HEK293 (cell line): ENCODE measurements around the gene GEMIN7.

Experiments used
- ELK4 ChIP-seq: IDR thresholded peaks from 2 replicates; pipeline ENCODE4 v1.6.1; 2011; ENCODE audit warnings: mild to moderate bottlenecking, low read depth, low read length, borderline replicate concordance
- HIC1 ChIP-seq: fragments of 450-650 bp; formaldehyde crosslinking; IDR thresholded peaks from 2 replicates; pipeline ENCODE4 v1.5.1; 2016; ENCODE audit warnings: missing biosample characterization, missing genetic modification characterization
- KLF17 ChIP-seq: fragments of 450-650 bp; formaldehyde crosslinking; IDR thresholded peaks from 2 replicates; pipeline ENCODE4 v1.5.1; 2016; ENCODE audit warnings: missing biosample characterization, missing genetic modification characterization
- MZF1 ChIP-seq: fragments of 450-650 bp; formaldehyde crosslinking; IDR thresholded peaks from 2 replicates; pipeline ENCODE4 v1.5.1; 2017; ENCODE audit warnings: missing biosample characterization, missing genetic modification characterization, borderline replicate concordance
- PBX3 ChIP-seq: sonication (generic); formaldehyde crosslinking; IDR thresholded peaks from 2 replicates; pipeline ENCODE4 v1.8.1; 2022; ENCODE audit warnings: mild to moderate bottlenecking, moderate library complexity, missing genetic modification reagents
- RBAK ChIP-seq: fragments of 450-650 bp; formaldehyde crosslinking; IDR thresholded peaks from 2 replicates; pipeline ENCODE4 v1.5.1; 2016; ENCODE audit warnings: missing biosample characterization, missing genetic modification characterization
- REPIN1 ChIP-seq: fragments of 450-650 bp; formaldehyde crosslinking; IDR thresholded peaks from 2 replicates; pipeline ENCODE4 v1.5.1; 2017; ENCODE audit warnings: missing biosample characterization, missing genetic modification characterization, low read depth
- SP7 ChIP-seq: fragments of 450-650 bp; formaldehyde crosslinking; IDR thresholded peaks from 2 replicates; pipeline ENCODE4 v1.5.1; 2016; ENCODE audit warnings: missing biosample characterization, missing genetic modification characterization
- TSHZ1 ChIP-seq: fragments of 450-650 bp; formaldehyde crosslinking; IDR thresholded peaks from 2 replicates; pipeline ENCODE4 v1.5.1; 2016; ENCODE audit warnings: missing biosample characterization, missing genetic modification characterization, borderline replicate concordance
- ZBTB11 ChIP-seq: fragments of 450-650 bp; formaldehyde crosslinking; conservative IDR thresholded peaks from 2 replicates; pipeline ENCODE4 v1.5.1; 2016; ENCODE audit warnings: low read depth, missing biosample characterization, missing genetic modification characterization
- ZFHX2 ChIP-seq: fragments of 450-650 bp; formaldehyde crosslinking; conservative IDR thresholded peaks from 2 replicates; pipeline ENCODE4 v1.5.1; 2016; ENCODE audit warnings: missing biosample characterization, missing genetic modification characterization
- ZFP69B ChIP-seq: fragments of 450-650 bp; formaldehyde crosslinking; IDR thresholded peaks from 2 replicates; pipeline ENCODE4 v1.5.1; 2016; ENCODE audit warnings: missing biosample characterization, missing genetic modification characterization
- ZNF112 ChIP-seq: fragments of 450-650 bp; formaldehyde crosslinking; IDR thresholded peaks from 2 replicates; pipeline ENCODE4 v1.5.0; 2017; ENCODE audit warnings: missing biosample characterization, missing genetic modification characterization
- ZNF221 ChIP-seq: fragments of 450-650 bp; formaldehyde crosslinking; IDR thresholded peaks from 2 replicates; pipeline ENCODE4 v1.5.1; 2017; ENCODE audit warnings: missing biosample characterization, missing genetic modification characterization, borderline replicate concordance
- ZNF239 ChIP-seq: fragments of 450-650 bp; formaldehyde crosslinking; IDR thresholded peaks from 2 replicates; pipeline ENCODE4 v1.5.1; 2016; ENCODE audit warnings: missing biosample characterization, missing genetic modification characterization
- ZNF350 ChIP-seq: fragments of 450-650 bp; formaldehyde crosslinking; IDR thresholded peaks from 2 replicates; pipeline ENCODE4 v1.5.0; 2017; ENCODE audit warnings: missing biosample characterization, mild to moderate bottlenecking, missing genetic modification characterization
- ZNF366 ChIP-seq: fragments of 450-650 bp; formaldehyde crosslinking; conservative IDR thresholded peaks from 2 replicates; pipeline ENCODE4 v1.5.1; 2016; ENCODE audit warnings: missing biosample characterization, missing genetic modification characterization
- ZNF37A ChIP-seq: fragments of 450-650 bp; IDR thresholded peaks from 2 replicates; pipeline ENCODE4 v1.5.1; 2018; ENCODE audit warnings: missing biosample characterization, missing genetic modification characterization
- ZNF423 ChIP-seq: fragments of 450-650 bp; formaldehyde crosslinking; IDR thresholded peaks from 2 replicates; pipeline ENCODE4 v1.5.1; 2016; ENCODE audit warnings: missing biosample characterization, missing genetic modification characterization
- ZNF433 ChIP-seq: fragments of 450-650 bp; formaldehyde crosslinking; IDR thresholded peaks from 2 replicates; pipeline ENCODE4 v1.5.1; 2016; ENCODE audit warnings: missing biosample characterization, missing genetic modification characterization, low read depth
- ZNF548 ChIP-seq: fragments of 450-650 bp; formaldehyde crosslinking; IDR thresholded peaks from 2 replicates; pipeline ENCODE4 v1.5.1; 2016; ENCODE audit warnings: missing biosample characterization, missing genetic modification characterization
- ZNF600 ChIP-seq: fragments of 450-650 bp; formaldehyde crosslinking; IDR thresholded peaks from 2 replicates; pipeline ENCODE4 v1.5.1; 2016; ENCODE audit warnings: missing biosample characterization, missing genetic modification characterization
- ZNF707 ChIP-seq: fragments of 450-650 bp; formaldehyde crosslinking; IDR thresholded peaks from 2 replicates; pipeline ENCODE4 v1.5.1; 2016; ENCODE audit warnings: missing biosample characterization, missing genetic modification characterization
- ZSCAN4 ChIP-seq: fragments of 450-650 bp; formaldehyde crosslinking; IDR thresholded peaks from 2 replicates; pipeline ENCODE4 v1.5.1; 2017; ENCODE audit warnings: missing biosample characterization, missing genetic modification characterization

GEMIN7 gene

GRCh38 chr19:45130888-45131615 is 52.0 kb downstream of the GEMIN7 start (continued):
- TF ChIP-seq REPIN1 (no peak), ZNF600 (peak; percentile 52), ELK4 (no peak), ZFHX2 (tag by site-specific recombination) (peak; percentile 96), ZNF239 (tag by site-specific recombination) (no peak), ZNF423 (no peak), ZNF37A (tag by site-specific recombination) (no peak), ZNF221 (tag by site-specific recombination) (no peak), ZNF366 (tag by site-specific recombination) (no peak), KLF17 (peak; percentile 78), ZBTB11 (tag by site-specific recombination) (no peak), MZF1 (tag by site-specific recombination) (no peak), RBAK (tag by site-specific recombination) (no peak), ZNF548 (tag by site-specific recombination) (0 out of 2 replicates have a peak, but pooled peaks have one; percentile 30), ZNF112 (no peak), ZNF350 (tag by site-specific recombination) (no peak), ZSCAN4 (tag by site-specific recombination) (no peak), ZFP69B (tag by site-specific recombination) (no peak), ZNF707 (tag by site-specific recombination) (no peak), HIC1 (tag by site-specific recombination) (no peak; the same call in 1 of the 2 replicates), ZNF433 (tag by site-specific recombination) (no peak), PBX3 (CRISPR knock-in tag) (no peak), SP7 (tag by site-specific recombination) (no peak), TSHZ1 (no peak)
